B cell (primary cell): Measurements from ENCODE around the gene UGT1A5. TPM values are rescaled to one million over a fixed set of nuclear protein-coding genes. Genes with fewer than 3 reads are reported as not detected.

ENCODE experiments used
- ATAC-seq: fragments of 200-7000 bp; cut with Tn5 transposase; one replicate; pipeline ENCODE4 v1.10.0; 2021; ENCODE audit warnings: low read depth, mild to moderate bottlenecking, moderate number of reproducible peaks, moderate library complexity
- CTCF ChIA-PET: fragments of 350-600 bp; sonication (Branson Sonifier 250); formaldehyde crosslinking; loops from one replicate; lab custom pipeline; 2021; ENCODE audit warnings: antibody characterized with exemption, inconsistent platforms; lab: Charles Lee
- POLR2A ChIA-PET: fragments of 350-600 bp; sonication (Branson Sonifier 250); formaldehyde crosslinking; loops from one replicate; lab custom pipeline; 2021; ENCODE audit warnings: antibody characterized with exemption; lab: Charles Lee
- DNase-seq: peaks from one replicate; pipeline ENCODE4 v3.0.0; 2013
- H2AFZ ChIP-seq: 2 replicates; pipeline ENCODE4 v1.6.1; 2012; ENCODE audit warnings: mild to moderate bottlenecking, low read depth, low read length; ENCODE audit not compliant: insufficient read depth, poor library complexity, severe bottlenecking
- H3K27ac ChIP-seq, 2 donors: 1 replicate in 1 of 2; 2 replicates in 1 of 2; pipeline ENCODE4 v1.5.1; 2012 to 2013; ENCODE audit warnings: low read length in 2 of 2, mild to moderate bottlenecking in 2 of 2, moderate library complexity in 1 of 2
- H3K27me3 ChIP-seq, 4 experiments: fragments of 200-600 bp in 1 of 4; sonication (generic) in 1 of 4; replicated peaks in 1 of 4; 1 replicate in 2 of 4; 2 replicates in 2 of 4; pipeline versions ENCODE4 v1.6.1 to v1.7.0; 2013 to 2016; ENCODE audit warnings: low read length in 3 of 4, mild to moderate bottlenecking in 2 of 4, mixed read lengths in 1 of 4, moderate library complexity in 1 of 4; ENCODE audit not compliant: insufficient read depth in 4 of 4, control insufficient read depth in 3 of 4; ENCODE audit errors: control extremely low read depth in 1 of 4
- H3K36me3 ChIP-seq, 2 experiments: replicated peaks in 1 of 2; 1 replicate in 1 of 2; 2 replicates in 1 of 2; pipeline versions ENCODE4 v1.6.1 to v1.7.1; 2013; ENCODE audit warnings: low read length in 1 of 2; ENCODE audit not compliant: insufficient read depth in 2 of 2, control insufficient read depth in 1 of 2; ENCODE audit errors: control extremely low read depth in 1 of 2, extremely low read depth in 1 of 2
- H3K4me1 ChIP-seq, 2 donors: fragments of 200-600 bp in 1 of 2; sonication (generic) in 1 of 2; 1 replicate in 1 of 2; 2 replicates in 1 of 2; pipeline versions ENCODE4 v1.5.1 to v1.6.1; 2013 to 2017; ENCODE audit warnings: low read length in 2 of 2; ENCODE audit not compliant: control insufficient read depth in 2 of 2, insufficient read depth in 2 of 2
- H3K4me2 ChIP-seq: replicated peaks from 2 replicates; pipeline ENCODE3; 2012; ENCODE audit warnings: mild to moderate bottlenecking, low read depth, low read length; ENCODE audit not compliant: poor library complexity, severe bottlenecking
- H3K4me3 ChIP-seq, 5 experiments: fragments of 200-600 bp in 1 of 5; sonication (generic) in 1 of 5; 1 replicate in 3 of 5; 2 replicates in 2 of 5; pipeline versions ENCODE4 v1.5.1 to v1.7.0; 2011 to 2016; ENCODE audit warnings: low read length in 4 of 5, mild to moderate bottlenecking in 4 of 5, low read depth in 2 of 5, control low read depth in 1 of 5, moderate library complexity in 1 of 5; ENCODE audit not compliant: insufficient read depth in 1 of 5; ENCODE audit errors: control extremely low read depth in 1 of 5, extremely low read depth in 1 of 5
- H3K79me2 ChIP-seq: fragments of 200-600 bp; sonication (generic); one replicate; pipeline ENCODE4 v1.6.0; 2016; ENCODE audit warnings: low read length; ENCODE audit not compliant: control insufficient read depth, insufficient read depth
- H3K9ac ChIP-seq: fragments of 200-600 bp; sonication (generic); 2 replicates; pipeline ENCODE4 v1.6.1; 2017; ENCODE audit warnings: mild to moderate bottlenecking, low read length, moderate library complexity
- H3K9me3 ChIP-seq, 3 donors: one replicate each; pipeline versions ENCODE4 v1.6.1 to v1.7.1; 2013; ENCODE audit warnings: low read length in 2 of 3; ENCODE audit not compliant: control insufficient read depth in 2 of 3, insufficient read depth in 1 of 3; ENCODE audit errors: control extremely low read depth in 1 of 3
- H4K20me1 ChIP-seq: 2 replicates; pipeline ENCODE4 v1.6.0; 2012; ENCODE audit warnings: mild to moderate bottlenecking, low read length; ENCODE audit not compliant: insufficient read depth, control insufficient read depth, poor library complexity, severe bottlenecking
- H3K27ac Mint-ChIP-seq: one replicate; pipeline ENCODE4 v1.8.0; 2021; ENCODE audit warnings: mixed read lengths
- H3K27me3 Mint-ChIP-seq: one replicate; pipeline ENCODE4 v1.8.0; 2021; ENCODE audit warnings: mixed read lengths
- H3K4me1 Mint-ChIP-seq: one replicate; pipeline ENCODE4 v1.8.0; 2021; ENCODE audit warnings: mixed read lengths
- H3K4me3 Mint-ChIP-seq: one replicate; pipeline ENCODE4 v1.8.0; 2021; ENCODE audit warnings: mixed read lengths
- H3K9me3 Mint-ChIP-seq: one replicate; pipeline ENCODE4 v1.8.0; 2022; ENCODE audit warnings: mixed read lengths; ENCODE audit not compliant: insufficient read depth
- CTCF ChIP-seq: fragments of 200-600 bp; IDR thresholded peaks from one replicate; pipeline ENCODE4 v1.8.0; 2022; ENCODE audit warnings: antibody characterized with exemption, mild to moderate bottlenecking
- EZH2 ChIP-seq: IDR thresholded peaks from 2 replicates; pipeline ENCODE4 v1.6.1; 2012; ENCODE audit warnings: borderline replicate concordance, low read depth, mild to moderate bottlenecking, moderate library complexity, low read length; ENCODE audit not compliant: insufficient read depth, poor library complexity, severe bottlenecking
- WGBS: methylation state at CpG from one replicate; pipeline ENCODE4 v1.1.5; 2013; ENCODE audit warnings: missing lambda C conversion rate; ENCODE audit not compliant: insufficient coverage; 5-methylcytosine and 5-hydroxymethylcytosine counted together
- intact Hi-C: fragments of 100-400 bp; cut with micrococcal nuclease; formaldehyde crosslinking; loops from one replicate; pipeline ENCODE4 v1.10.0; 2022
- polyA plus RNA-seq: library from polyadenylated mRNA; depleted of rRNA; stranded (reverse); fragments of >200 nt; gene quantifications from 2 replicates; pipeline ENCODE4 v1.2.3, GENCODE V29; 2012
- total RNA-seq, 2 donors: library from RNA; stranded (reverse); fragments of 120-200 nt in 1 of 2; gene quantifications; 1 replicate in 1 of 2; 2 replicates in 1 of 2; pipeline versions ENCODE4 v1.2.3 to v1.2.4, GENCODE V29; 2013 to 2022

The UGT1A5 gene
- total and polyA plus RNA-seq, 2 donors (not counting 1 experiment from before 2014, with no cell fraction given): not detected

GRCh38 chr2:233796254-233796653, 83.5 kb downstream of the UGT1A5 start:
- Histone ChIP-seq H3K9ac (no peak overlapping the region), H4K20me1 (no peaks in the 10 kb centered on the region), H3K4me3 (no peak overlapping the region), H3K9me3 (peaks cover 0 to 3% (median 0%) of the 10 kb centered on the region in 3 donors), H3K4me1 (no peaks in the 10 kb centered on the region), H3K27me3 (no peaks in the 10 kb centered on the region), H3K27ac (no peak overlapping the region), H3K36me3 (no peaks in the 10 kb centered on the region), H3K79me2 (no peaks in the 10 kb centered on the region), H2AFZ (no peak overlapping the region), H3K4me2 (no peak overlapping the region)
- peaks cover 2% of the 10 kb centered on the region for H3K9me3 Mint-ChIP-seq
- H3K4me3 Mint-ChIP-seq: no peak overlapping the region
- TF ChIP-seq CTCF (no peak), EZH2 (no peak)
- ATAC-seq (no peak), DNase-seq (no peak)
- H3K27me3 Mint-ChIP-seq: peaks cover 3% of the 10 kb centered on the region
- WGBS: 91% methylated on average over 2 of the region's 9 CpGs
- ChIA-PET POLR2A (no interaction called here), CTCF (no interaction called here)
- intact Hi-C loops: no loop called here
- no peaks in the 10 kb centered on the region for H3K4me1 Mint-ChIP-seq
- H3K27ac Mint-ChIP-seq: no peak overlapping the region

- Histone ChIP-seq H3K36me3 (no peaks in the 10 kb centered on the region), H3K4me2 (no peak overlapping the region), H3K4me1 (no peaks in the 10 kb centered on the region), H3K27ac (no peak overlapping the region), H3K27me3 (peaks cover 0 to 4% (median 0%) of the 10 kb centered on the region in 4 experiments), H3K4me3 (no peak overlapping the region), H3K9me3 (no peaks in the 10 kb centered on the region), H3K79me2 (no peaks in the 10 kb centered on the region), H2AFZ (no peak overlapping the region), H3K9ac (no peak overlapping the region), H4K20me1 (no peaks in the 10 kb centered on the region)
- POLR2A ChIA-PET: no interaction called here
- Mint-ChIP-seq H3K4me3 (no peak overlapping the region), H3K27me3 (peaks cover 7% of the 10 kb centered on the region), H3K27ac (no peak overlapping the region), H3K4me1 (no peaks in the 10 kb centered on the region), H3K9me3 (peaks cover 2% of the 10 kb centered on the region)
- no peak for TF ChIP-seq CTCF
- no peak for TF ChIP-seq EZH2
- DNase-seq (no peak), ATAC-seq (no peak)
- intact Hi-C loops: no loop called here
- WGBS: 85% methylated on average over 11 of the region's 14 CpGs
- CTCF ChIA-PET: no interaction called here
Measured at GRCh38 chr2:233798335-233799086, 85.8 kb downstream of the UGT1A5 start.
